Umbilical cord (tissue), 2 donors: ENCODE results near the gene FAM13C. TPM values are rescaled to one million over a fixed set of nuclear protein-coding genes. Genes with fewer than 3 reads are reported as not detected.
"Not testable (repeated sequence)": the region's sequence is repeated elsewhere in the genome, so short reads cannot be mapped to it uniquely, and the experiment has no call there.

Experiments
- DNase-seq: peaks from one replicate; pipeline ENCODE4 v3.0.0-alpha.2; 2015; ENCODE audit warnings: low spot score
- total RNA-seq: library from RNA; depleted of rRNA; stranded (reverse); fragments of >200 nt; gene quantifications from one replicate; pipeline ENCODE4 v1.2.3, GENCODE V29; 2014; ENCODE audit warnings: low replicate concordance; ENCODE audit not compliant: insufficient read depth

FAM13C gene
- total RNA-seq = 9.4 TPM

GRCh38 chr10:59362144-59362958 lies at the start of gene FAM13C:
TSS of gene FAM13C (minus strand) at chr10:59362549. CDS start at chr10:59362460, 89 bp downstream.
- peak; percentile 59 for DNase-seq

GRCh38 chr10:59405235-59405634 lies 42.9 kb upstream of the FAM13C start:
- DNase-seq = no peak

- DNase-seq = no peak
Observed at GRCh38 chr10:59400214-59400613, 37.9 kb upstream of the FAM13C start.

GRCh38 chr10:59399329-59399728 lies 37.0 kb upstream of the FAM13C start:
- DNase-seq = not testable (repeated sequence)

GRCh38 chr10:59397961-59398360 lies 35.6 kb upstream of the FAM13C start:
- DNase-seq = no peak

GRCh38 chr10:59395984-59396383 lies 33.6 kb upstream of the FAM13C start:
- no peak for DNase-seq

GRCh38 chr10:59393349-59393748 lies 31.0 kb upstream of the FAM13C start:
- no peak for DNase-seq

- no peak for DNase-seq
Observed at GRCh38 chr10:59391060-59391459, 28.7 kb upstream of the FAM13C start.

- no peak for DNase-seq
Observed at GRCh38 chr10:59388671-59388976, 26.3 kb upstream of the FAM13C start.

GRCh38 chr10:59387951-59388670 lies 25.8 kb upstream of the FAM13C start:
- peak; percentile 13 for DNase-seq

- no peak for DNase-seq
Observed at GRCh38 chr10:59384761-59385160, 22.4 kb upstream of the FAM13C start.

GRCh38 chr10:59383908-59384307 lies 21.6 kb upstream of the FAM13C start:
- no peak for DNase-seq

GRCh38 chr10:59383436-59383835 lies 21.1 kb upstream of the FAM13C start:
- no peak for DNase-seq

- DNase-seq = peak; percentile 85
Observed at GRCh38 chr10:59382831-59383295, 20.5 kb upstream of the FAM13C start.

GRCh38 chr10:59381687-59382086 lies 19.3 kb upstream of the FAM13C start:
- DNase-seq = no peak

- DNase-seq = no peak
Observed at GRCh38 chr10:59376846-59377245, 14.5 kb upstream of the FAM13C start.

- peak; percentile 90 for DNase-seq
Observed at GRCh38 chr10:59375990-59376389, 13.6 kb upstream of the FAM13C start.

- peak; percentile 55 for DNase-seq
Observed at GRCh38 chr10:59374916-59375315, 12.6 kb upstream of the FAM13C start.

GRCh38 chr10:59373071-59373470 lies 10.7 kb upstream of the FAM13C start:
- peak; percentile 43 for DNase-seq

- peak; percentile 80 for DNase-seq
Observed at GRCh38 chr10:59372543-59372942, 10.2 kb upstream of the FAM13C start.

GRCh38 chr10:59366290-59366689 lies 3.9 kb upstream of the FAM13C start:
- no peak for DNase-seq

GRCh38 chr10:59363446-59363958 lies 1.2 kb upstream of the FAM13C start:
- no peak for DNase-seq

- DNase-seq = peak; percentile 50
Observed at GRCh38 chr10:59362959-59363381, 621 bp upstream of the FAM13C start.
